Activated naive CD4-positive, alpha-beta T cell treated with anti-CD3 and anti-CD28 coated beads, Interleukin-2, amount 50 U/mL, for 16 hours (primary cell): ENCODE measurements around the gene DTX1.
"Not testable (repeated sequence)": the region's sequence is repeated elsewhere in the genome, so short reads cannot be mapped to it uniquely, and the experiment has no call there.

Source experiments
- DNase-seq: peaks from one replicate; pipeline ENCODE4 v3.0.0-alpha.2; 2020

Gene DTX1

GRCh38 chr12:113119980-113120669, 63.6 kb downstream of the DTX1 start:
- no peak for DNase-seq

- DNase-seq: no peak
Measured at GRCh38 chr12:113120670-113121370, 64.3 kb downstream of the DTX1 start.

- no peak for DNase-seq
Measured at GRCh38 chr12:113127791-113128199, 71.3 kb downstream of the DTX1 start.

DNA sequence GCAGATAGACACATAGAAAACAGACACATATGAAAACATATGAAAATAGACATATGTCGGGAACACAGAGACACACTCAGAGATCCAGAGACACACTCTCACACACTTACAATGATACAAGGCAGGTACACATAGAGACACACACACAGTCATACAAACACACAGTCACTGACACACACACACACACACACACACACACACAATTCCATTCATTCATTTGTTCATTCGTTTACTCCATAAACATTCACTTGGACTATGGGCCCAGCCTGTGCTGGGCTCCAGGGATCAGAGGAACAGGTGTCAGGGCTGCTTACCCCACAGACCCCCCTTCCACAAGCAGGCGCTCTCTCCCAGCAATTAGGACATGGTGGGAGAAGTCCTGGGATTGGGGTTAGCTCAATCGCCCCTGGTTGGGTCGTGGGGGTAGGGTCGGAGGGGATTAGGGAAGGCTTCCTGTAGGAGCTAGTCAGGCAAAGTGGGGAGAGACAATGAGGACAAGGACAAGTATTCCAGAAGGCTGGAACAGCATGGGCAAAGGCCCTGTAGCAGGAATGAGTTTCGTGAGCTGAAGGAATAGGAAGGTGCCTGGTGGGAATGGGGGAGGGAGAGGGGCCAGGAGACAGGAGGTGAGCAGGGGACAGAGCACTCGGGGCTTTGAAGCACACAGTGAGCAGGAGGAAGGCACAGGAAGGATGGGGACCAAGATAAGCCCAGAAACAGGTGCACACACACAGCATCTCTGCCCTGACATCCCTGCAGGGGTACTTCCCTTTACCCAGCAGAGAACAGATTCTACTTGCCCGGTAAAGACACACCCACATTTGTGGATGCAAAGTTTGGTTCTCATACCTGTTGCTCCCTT, 72.5 kb downstream of the DTX1 start:
- no peak for DNase-seq

DNA sequence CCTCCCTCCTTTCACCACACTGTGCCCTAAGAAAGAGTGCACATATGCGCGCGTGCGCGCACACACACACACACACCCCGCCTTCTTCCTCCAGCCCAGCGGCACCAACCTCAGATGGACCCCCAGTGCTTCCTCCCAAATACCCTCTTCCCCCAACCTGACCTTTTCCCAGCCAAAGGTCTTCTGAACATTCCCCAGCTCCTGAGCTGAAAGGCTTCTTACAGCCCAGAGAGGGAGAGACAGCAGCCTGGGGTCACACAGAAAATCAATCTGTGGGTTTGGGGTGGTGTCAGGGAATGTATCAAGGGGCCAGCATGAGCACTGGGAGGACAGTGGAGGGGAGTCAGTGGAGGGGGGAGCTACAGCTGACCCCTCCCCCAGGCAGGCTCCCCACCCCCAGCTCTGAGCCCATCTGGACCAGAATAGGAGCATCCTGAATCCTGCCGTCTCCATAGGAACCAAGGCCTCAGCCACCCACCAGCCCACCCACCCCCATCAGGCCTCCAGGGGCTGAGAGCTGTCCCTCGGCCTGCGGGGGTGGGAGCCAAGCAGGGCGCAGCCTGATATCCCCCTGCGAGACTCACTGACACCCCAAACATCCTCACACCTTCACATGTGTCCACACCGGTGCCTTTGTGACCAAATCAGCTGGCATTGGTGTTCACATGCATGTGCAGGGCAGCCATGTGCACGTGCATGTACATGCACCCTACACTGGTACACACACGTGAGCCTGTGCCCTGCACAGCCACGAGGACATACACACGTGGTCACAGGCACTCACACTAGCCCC, 73.3 kb downstream of the DTX1 start:
- DNase-seq: no peak

DNA sequence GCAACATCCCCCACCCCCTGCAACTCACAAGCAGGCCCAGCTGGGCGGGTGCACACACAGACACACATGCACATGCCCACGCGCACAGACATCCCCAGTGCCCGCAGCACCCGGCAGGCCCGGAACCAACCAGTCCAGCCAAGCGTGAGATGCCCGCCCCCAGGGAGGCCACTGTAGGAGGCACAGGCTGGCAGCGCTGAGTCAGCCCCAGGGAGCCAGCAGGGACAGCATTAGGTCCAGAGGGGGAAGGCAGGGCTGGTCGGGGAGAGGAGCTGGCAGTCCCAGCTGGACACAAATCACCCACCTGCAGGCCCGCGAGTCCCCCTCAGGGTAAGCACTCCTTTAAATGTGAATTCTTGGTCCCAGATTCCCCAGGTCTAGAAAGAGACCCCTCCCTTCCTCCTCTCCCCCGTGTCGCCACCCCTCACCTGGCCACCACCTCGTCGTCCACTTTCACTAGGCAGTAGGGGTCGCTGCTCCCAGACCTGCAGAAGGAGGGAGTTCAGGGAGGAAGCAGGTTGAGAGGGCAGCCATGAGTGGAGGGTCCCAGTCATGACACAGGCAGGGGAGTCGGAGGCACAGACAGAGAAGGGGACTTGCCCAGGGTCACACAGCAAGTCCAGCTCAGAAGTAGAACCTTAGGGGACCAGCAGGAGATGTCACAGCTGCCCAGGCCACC, 74.1 kb downstream of the DTX1 start:
- no peak for DNase-seq

GRCh38 chr12:113131556-113131955, 75.0 kb downstream of the DTX1 start:
- DNase-seq: no peak

DNA sequence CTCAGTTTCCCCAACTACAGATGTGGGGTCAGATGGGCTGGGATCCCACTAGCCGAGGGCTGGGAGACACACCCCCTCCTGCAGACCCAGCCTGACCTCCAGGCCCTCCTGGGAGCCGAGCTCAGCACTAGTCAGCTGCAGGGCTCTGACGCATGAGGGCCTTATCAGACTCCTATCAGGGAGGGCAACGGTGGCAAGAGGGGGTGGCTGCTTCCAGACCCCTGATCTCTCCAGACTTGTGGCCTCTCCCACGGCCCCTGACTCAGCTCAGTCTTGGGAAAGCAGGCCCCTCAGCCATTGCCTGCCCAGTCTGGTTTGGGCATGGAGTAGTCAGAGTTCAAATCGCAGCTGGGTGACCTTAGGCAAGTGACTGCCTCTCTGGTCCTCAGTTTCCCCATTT, 76.5 kb downstream of the DTX1 start:
- no peak for DNase-seq

GRCh38 chr12:113133666-113134065, 77.1 kb downstream of the DTX1 start:
- no peak for DNase-seq

DNA sequence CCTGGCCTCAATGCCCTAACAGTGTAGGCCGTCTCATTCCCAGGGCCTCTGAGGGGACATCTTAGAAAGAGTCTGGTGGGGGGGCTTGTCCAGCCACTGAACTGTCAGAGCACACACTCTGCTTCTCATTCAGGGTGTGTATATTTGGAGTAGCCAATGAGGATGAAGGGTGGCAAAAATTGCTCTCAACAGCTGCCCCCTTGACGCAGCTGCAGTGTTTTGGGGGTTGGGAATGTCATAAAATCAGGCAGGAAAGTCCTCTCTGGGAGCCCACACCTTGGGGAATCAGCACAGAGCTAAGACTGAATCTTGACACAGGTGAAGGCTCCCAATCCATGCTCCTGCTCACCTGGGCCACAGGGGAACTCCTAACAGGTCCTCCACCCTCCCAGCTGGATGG, 77.5 kb downstream of the DTX1 start:
- no peak for DNase-seq

GRCh38 chr12:113134521-113134951, 78.0 kb downstream of the DTX1 start:
- no peak for DNase-seq

DNA sequence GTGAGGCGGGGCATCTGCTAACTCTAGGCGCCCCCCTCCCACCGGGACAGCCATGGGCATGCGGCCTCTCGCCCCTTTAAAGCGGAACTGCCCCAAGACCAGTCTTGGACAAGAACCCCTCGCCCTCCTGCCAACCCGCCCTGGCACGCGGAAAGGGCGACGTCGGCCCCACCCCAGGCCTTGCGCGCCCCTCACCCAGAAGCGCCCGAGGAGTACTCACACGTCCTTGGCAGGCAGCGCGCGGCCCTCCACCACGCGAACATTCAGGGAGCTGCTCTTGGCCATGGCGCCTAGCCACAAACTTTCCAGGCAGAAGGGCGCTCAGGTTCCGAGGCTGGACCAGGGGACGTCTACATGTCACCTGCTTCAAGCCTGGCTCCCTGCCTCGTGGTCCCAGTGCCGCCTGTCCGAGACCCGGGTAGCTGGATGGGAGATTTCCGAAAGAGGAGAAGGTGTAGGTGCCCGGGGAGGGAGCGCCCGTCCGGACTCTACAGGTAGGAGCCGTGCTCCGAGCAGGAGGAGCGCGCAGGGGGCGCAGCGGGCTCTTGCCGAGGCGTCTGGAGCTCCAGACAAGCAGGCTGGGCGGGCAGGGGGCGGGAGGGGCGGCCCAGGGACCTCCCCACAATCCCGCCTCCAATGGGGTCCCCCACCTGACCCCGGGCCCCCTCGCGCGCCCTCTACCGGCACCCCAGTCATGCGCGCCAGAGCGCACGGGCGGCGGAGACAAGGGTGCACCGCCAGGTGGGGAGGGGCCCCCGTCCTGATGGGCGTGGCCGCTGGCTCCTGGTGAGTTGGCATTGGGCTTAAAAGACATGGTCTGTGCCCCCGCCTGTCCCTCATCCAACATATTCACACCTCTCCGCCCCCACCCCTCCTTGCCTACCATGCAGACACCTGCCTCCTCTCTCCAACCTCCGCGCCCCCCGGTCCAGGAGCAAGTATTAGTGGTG, 78.9 kb downstream of the DTX1 start, which contains the start of gene RASAL1:
RASAL1 (minus strand) TSS at position 584 of the 950 bp plus-strand sequence; CDS start at position 285, 299 bp downstream.
- DNase-seq: peak; percentile 88

DNA sequence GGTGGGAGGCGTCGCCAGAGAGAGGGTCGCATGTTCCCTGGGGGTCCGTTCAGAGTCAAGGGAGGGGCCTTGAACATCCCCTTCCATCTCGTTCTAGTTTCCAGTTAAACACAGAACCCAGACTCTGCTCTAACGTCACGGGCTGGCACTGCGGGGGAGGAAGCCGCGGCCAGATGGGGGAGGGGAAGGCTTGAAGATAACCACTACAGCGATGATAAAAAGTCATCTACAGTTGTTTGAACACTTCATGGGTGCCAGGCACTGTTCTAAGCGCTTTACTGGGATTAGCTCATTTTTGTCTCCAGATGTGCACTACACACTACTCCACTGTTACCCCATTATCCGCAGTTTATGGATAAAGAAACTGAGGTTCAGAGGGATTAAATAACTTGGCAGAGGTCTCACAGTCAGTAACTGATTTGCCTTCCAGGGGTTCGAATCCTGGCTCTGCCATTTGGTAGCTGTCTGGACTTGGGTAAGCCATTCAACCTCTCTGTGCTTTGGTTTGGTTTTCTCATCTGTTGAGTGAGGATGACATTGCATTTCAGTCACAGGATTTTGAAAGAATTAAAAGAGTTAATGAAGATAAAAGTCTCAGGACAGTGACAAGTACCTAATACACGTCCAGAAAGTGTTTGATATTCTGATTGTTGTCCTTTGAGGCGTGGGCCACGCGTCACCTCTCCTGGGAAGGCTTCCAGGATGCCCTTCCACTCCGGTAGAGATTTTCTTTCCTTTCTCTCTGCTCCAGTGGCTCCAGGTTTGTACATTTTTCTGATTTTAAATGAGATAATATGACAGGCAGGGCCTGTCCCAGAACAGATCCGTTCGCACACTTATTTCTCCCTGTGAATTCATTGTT, 79.8 kb downstream of the DTX1 start:
- DNase-seq: peak; percentile 60

GRCh38 chr12:113136990-113137511, 80.5 kb downstream of the DTX1 start:
- no peak for DNase-seq

GRCh38 chr12:113137861-113138783, 81.6 kb downstream of the DTX1 start:
- no peak for DNase-seq

GRCh38 chr12:113138826-113139225, 82.3 kb downstream of the DTX1 start:
- no peak for DNase-seq

DNA sequence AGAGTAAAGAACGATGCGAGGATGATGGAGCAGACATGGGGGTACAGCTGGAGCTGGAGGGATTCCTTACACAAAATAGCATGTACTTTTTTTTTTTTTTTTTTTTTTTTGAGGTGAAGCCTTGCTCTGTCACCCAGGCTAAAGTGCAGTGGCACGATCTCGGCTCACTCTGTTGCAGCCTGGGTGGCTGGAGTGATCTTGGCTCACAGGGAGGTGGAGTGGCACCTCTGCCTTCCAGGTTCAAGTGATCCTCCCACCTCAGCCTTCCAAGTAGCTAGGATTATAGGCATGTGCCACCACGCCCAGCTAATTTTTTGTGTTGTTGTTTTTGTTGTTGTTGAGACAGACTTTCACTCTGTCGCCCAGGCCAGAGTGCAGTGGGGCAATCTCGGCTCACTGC, 84.2 kb downstream of the DTX1 start:
- no peak for DNase-seq

DNA sequence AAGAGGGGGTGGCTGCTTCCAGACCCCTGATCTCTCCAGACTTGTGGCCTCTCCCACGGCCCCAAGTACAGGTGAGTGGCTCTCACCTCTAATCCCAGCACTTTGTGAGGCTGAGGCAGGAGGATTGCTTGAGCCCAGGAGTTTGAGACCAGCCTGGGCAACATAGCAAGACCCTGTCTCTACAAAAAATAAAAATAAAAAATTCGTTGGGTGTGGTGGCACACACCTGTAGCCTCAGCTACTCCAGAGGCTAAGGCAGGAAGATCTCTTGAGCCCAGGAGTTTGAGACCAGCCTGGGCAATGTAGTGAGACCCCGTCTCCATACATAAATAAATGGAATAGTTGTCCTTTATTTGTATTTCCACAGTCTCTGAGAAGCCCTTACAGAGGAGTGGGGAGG, 85.2 kb downstream of the DTX1 start:
- not testable (repeated sequence) for DNase-seq
